ENCODE results near the gene ZNF496. TPM values are rescaled to one million over a fixed set of nuclear protein-coding genes. Genes with fewer than 3 reads are reported as not detected.

The ZNF496 gene
- total and polyA plus RNA-seq, 4 experiments from 2014 or later = 1.4 to 12.4 (median 7.0) TPM

- no peaks in the 10 kb centered on the region for H3K36me3 ChIP-seq (ENCODE audit: insufficient read depth, low read length)
- ChIA-PET POLR2A (ENCODE audit: partially characterized antibody) (no interaction called here), CTCF (ENCODE audit: partially characterized antibody) (no interaction called here)
- no peak for DNase-seq
- no peaks in the 10 kb centered on the region for H3K9me3 Mint-ChIP-seq
- H3K27me3 ChIP-seq (ENCODE audit: insufficient read depth, low read length) = no peaks in the 10 kb centered on the region
- H3K4me3 Mint-ChIP-seq = no peak overlapping the region
- H3K4me1 ChIP-seq (ENCODE audit: insufficient read depth, low read length) = no peaks in the 10 kb centered on the region
- peaks cover 0 to 2% (median under 1%) of the 10 kb centered on the region in 4 donors for H3K4me1 Mint-ChIP-seq
- H3K4me3 ChIP-seq (ENCODE audit: low read length in 2 of 2) = no peak overlapping the region
- no peaks in the 10 kb centered on the region for H3K36me3 Mint-ChIP-seq
- no peak overlapping the region for H3K27ac ChIP-seq (ENCODE audit: low read depth, low read length)
- H3K27me3 Mint-ChIP-seq = peaks cover 6 to 13% of the 10 kb centered on the region in 2 donors
- no peaks in the 10 kb centered on the region for H3K9me3 ChIP-seq (ENCODE audit: control insufficient read depth in 1 of 2, low read length in 2 of 2)
- intact Hi-C loops (cut with micrococcal nuclease) = no loop called here
- no peak overlapping the region for H3K27ac Mint-ChIP-seq
Measured at GRCh38 chr1:247345881-247346280, 14.2 kb upstream of the ZNF496 start.

DNA sequence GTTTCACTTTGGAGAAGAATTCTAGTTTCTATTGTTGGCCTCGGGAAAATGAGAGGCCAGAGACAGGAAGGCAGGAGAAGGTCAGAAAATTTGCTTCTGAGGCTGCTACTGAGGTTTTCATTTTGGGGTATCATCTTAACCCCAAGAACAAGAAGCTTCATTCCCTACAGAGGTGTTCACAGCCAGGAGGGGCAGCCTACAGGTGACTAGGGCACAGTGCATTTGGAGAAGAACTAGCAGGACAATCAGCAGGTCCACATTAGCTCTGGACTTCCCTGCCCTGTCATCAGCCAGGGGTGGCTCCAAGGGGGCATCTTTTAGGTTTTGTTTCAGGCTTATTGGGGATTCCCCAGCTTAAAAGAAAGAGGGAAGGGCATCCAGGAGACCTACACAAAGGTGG lies 12.1 kb upstream of the ZNF496 start:
- H3K4me3 ChIP-seq (ENCODE audit: low read length in 2 of 2) = no peak overlapping the region
- no peaks in the 10 kb centered on the region for H3K9me3 ChIP-seq (ENCODE audit: control insufficient read depth in 1 of 2, low read length in 2 of 2)
- H3K36me3 ChIP-seq (ENCODE audit: insufficient read depth, low read length) = no peaks in the 10 kb centered on the region
- H3K4me1 ChIP-seq (ENCODE audit: insufficient read depth, low read length) = no peaks in the 10 kb centered on the region
- H3K27ac Mint-ChIP-seq = peak overlapping the region in 1 of 7 donors; percentile 69
- ChIA-PET CTCF (ENCODE audit: partially characterized antibody) (no interaction called here), POLR2A (ENCODE audit: partially characterized antibody) (no interaction called here)
- no peak overlapping the region for H3K27ac ChIP-seq (ENCODE audit: low read depth, low read length)
- no peaks in the 10 kb centered on the region for H3K36me3 Mint-ChIP-seq
- DNase-seq = no peak
- no peaks in the 10 kb centered on the region for H3K27me3 ChIP-seq (ENCODE audit: insufficient read depth, low read length)
- H3K9me3 Mint-ChIP-seq = no peaks in the 10 kb centered on the region
- peaks cover 0 to 6% of the 10 kb centered on the region in 2 donors for H3K27me3 Mint-ChIP-seq
- no peaks in the 10 kb centered on the region for H3K4me1 Mint-ChIP-seq
- no peak overlapping the region for H3K4me3 Mint-ChIP-seq
- intact Hi-C loops (cut with micrococcal nuclease) = no loop called here

- Histone ChIP-seq H3K9me3 (ENCODE audit: control insufficient read depth in 1 of 2, low read length in 2 of 2) (no peaks in the 10 kb centered on the region), H3K4me3 (ENCODE audit: low read length in 2 of 2) (no peak overlapping the region), H3K4me1 (ENCODE audit: insufficient read depth, low read length) (no peaks in the 10 kb centered on the region), H3K36me3 (ENCODE audit: insufficient read depth, low read length) (no peaks in the 10 kb centered on the region), H3K27ac (ENCODE audit: low read depth, low read length) (no peak overlapping the region), H3K27me3 (ENCODE audit: insufficient read depth, low read length) (no peaks in the 10 kb centered on the region)
- POLR2A ChIA-PET (ENCODE audit: partially characterized antibody) = no interaction called here
- intact Hi-C loops (cut with micrococcal nuclease) = no loop called here
- Mint-ChIP-seq H3K36me3 (no peaks in the 10 kb centered on the region), H3K4me3 (no peak overlapping the region), H3K4me1 (peaks cover 0 to 7% (median under 1%) of the 10 kb centered on the region in 4 donors), H3K27me3 (no peaks in the 10 kb centered on the region), H3K9me3 (no peaks in the 10 kb centered on the region), H3K27ac (peak overlapping the region in 1 of 7 donors; percentile 9)
- DNase-seq = no peak
- CTCF ChIA-PET (ENCODE audit: partially characterized antibody) = no interaction called here
Measured at GRCh38 chr1:247338723-247339275, 7.1 kb upstream of the ZNF496 start.

DNA sequence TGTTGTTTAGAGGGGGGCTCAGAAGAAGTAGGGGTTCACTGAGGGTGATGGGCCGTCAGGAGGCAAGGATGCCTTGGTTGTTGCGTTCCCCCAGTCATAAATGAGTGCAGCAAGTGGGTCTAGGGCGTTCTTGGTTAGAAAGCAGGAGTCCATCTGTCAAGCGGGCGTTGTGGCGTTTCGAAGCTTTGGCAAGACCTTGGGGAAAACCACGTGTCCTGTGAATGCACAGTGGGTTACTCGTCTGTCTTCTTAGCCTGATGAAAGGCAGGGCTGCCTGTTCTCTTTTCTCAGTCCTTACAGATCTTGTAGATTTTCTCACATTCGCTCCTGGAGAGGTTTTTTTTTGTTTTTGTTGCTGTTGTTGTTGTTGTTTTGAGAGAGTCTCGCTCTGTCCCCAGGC lies 6.3 kb upstream of the ZNF496 start:
- Histone ChIP-seq H3K27ac (ENCODE audit: low read depth, low read length) (no peak overlapping the region), H3K36me3 (ENCODE audit: insufficient read depth, low read length) (no peaks in the 10 kb centered on the region), H3K9me3 (ENCODE audit: control insufficient read depth in 1 of 2, low read length in 2 of 2) (no peaks in the 10 kb centered on the region), H3K4me1 (ENCODE audit: insufficient read depth, low read length) (no peaks in the 10 kb centered on the region), H3K27me3 (ENCODE audit: insufficient read depth, low read length) (no peaks in the 10 kb centered on the region), H3K4me3 (ENCODE audit: low read length in 2 of 2) (no peak overlapping the region)
- Mint-ChIP-seq H3K27ac (no peak overlapping the region), H3K27me3 (no peaks in the 10 kb centered on the region), H3K9me3 (no peaks in the 10 kb centered on the region), H3K4me1 (peaks cover under 1 to 8% (median 1%) of the 10 kb centered on the region in 4 donors), H3K4me3 (no peak overlapping the region), H3K36me3 (no peaks in the 10 kb centered on the region)
- DNase-seq = no peak
- ChIA-PET CTCF (ENCODE audit: partially characterized antibody) (no interaction called here), POLR2A (ENCODE audit: partially characterized antibody) (no interaction called here)
- intact Hi-C loops (cut with micrococcal nuclease) = no loop called here

DNA sequence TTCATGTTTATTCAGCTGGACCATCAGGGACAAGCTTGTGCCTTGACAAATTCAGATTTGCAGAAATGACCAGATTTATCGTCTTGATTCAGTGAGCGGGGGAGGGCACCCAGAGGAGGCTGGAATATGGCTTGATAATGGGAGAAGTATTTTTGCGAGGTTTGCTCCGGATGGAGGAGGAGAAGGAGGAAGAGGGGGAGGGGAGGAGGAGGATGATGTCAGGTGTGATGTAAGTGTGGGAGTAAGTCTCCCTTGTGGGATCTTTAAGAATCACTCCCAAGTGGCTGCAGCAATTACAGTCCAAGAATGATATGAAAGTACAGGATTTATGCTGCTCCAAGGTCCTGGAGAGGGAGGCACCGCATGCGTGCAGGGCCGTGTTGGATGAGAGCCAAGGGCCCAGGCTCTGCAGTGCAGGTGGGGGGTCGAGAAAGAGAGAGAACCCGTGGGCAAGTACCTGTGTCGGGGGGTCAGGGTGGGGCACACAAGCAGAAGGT lies 5.6 kb upstream of the ZNF496 start:
- H3K4me3 ChIP-seq (ENCODE audit: low read length in 2 of 2) = no peak overlapping the region
- Mint-ChIP-seq H3K36me3 (no peaks in the 10 kb centered on the region), H3K27me3 (no peaks in the 10 kb centered on the region), H3K27ac (no peak overlapping the region), H3K9me3 (no peaks in the 10 kb centered on the region), H3K4me1 (peaks cover 1 to 12% (median 4%) of the 10 kb centered on the region in 4 donors), H3K4me3 (no peak overlapping the region)
- no peak for DNase-seq
- ChIA-PET POLR2A (ENCODE audit: partially characterized antibody) (no interaction called here), CTCF (ENCODE audit: partially characterized antibody) (no interaction called here)
- peaks cover 6% of the 10 kb centered on the region for H3K4me1 ChIP-seq (ENCODE audit: insufficient read depth, low read length)
- no peaks in the 10 kb centered on the region for H3K36me3 ChIP-seq (ENCODE audit: insufficient read depth, low read length)
- H3K27ac ChIP-seq (ENCODE audit: low read depth, low read length) = no peak overlapping the region
- no peaks in the 10 kb centered on the region for H3K27me3 ChIP-seq (ENCODE audit: insufficient read depth, low read length)
- intact Hi-C loops (cut with micrococcal nuclease) = no loop called here
- H3K9me3 ChIP-seq (ENCODE audit: control insufficient read depth in 1 of 2, low read length in 2 of 2) = no peaks in the 10 kb centered on the region

DNA sequence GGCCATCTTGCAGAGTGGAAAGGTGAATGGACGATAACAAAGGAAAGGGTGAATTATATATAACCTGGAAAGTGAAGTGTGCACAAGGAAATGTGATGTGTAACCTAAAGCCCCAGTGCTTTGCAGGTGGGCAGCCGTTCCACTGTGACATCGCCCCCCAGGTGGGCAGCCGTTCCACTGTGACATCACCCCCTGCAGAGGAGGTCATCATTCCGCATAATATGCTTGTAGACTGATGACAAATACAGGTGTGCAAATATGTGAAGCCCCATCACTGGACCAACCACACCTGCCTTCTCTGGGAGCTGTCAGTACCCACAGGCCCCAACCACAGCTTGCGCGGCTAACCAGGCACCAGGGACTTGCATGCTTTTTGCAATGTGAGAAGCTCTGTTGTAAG lies 4.7 kb upstream of the ZNF496 start:
- Histone ChIP-seq H3K9me3 (ENCODE audit: control insufficient read depth in 1 of 2, low read length in 2 of 2) (no peaks in the 10 kb centered on the region), H3K4me1 (ENCODE audit: insufficient read depth, low read length) (peaks cover 7% of the 10 kb centered on the region), H3K4me3 (ENCODE audit: low read length in 2 of 2) (no peak overlapping the region), H3K27me3 (ENCODE audit: insufficient read depth, low read length) (no peaks in the 10 kb centered on the region), H3K27ac (ENCODE audit: low read depth, low read length) (no peak overlapping the region), H3K36me3 (ENCODE audit: insufficient read depth, low read length) (no peaks in the 10 kb centered on the region)
- ChIA-PET POLR2A (ENCODE audit: partially characterized antibody) (no interaction called here), CTCF (ENCODE audit: partially characterized antibody) (no interaction called here)
- no peaks in the 10 kb centered on the region for H3K9me3 Mint-ChIP-seq
- H3K27ac Mint-ChIP-seq = no peak overlapping the region
- intact Hi-C loops (cut with micrococcal nuclease) = no loop called here
- no peaks in the 10 kb centered on the region for H3K27me3 Mint-ChIP-seq
- H3K36me3 Mint-ChIP-seq = no peaks in the 10 kb centered on the region
- no peak for DNase-seq
- peaks cover 1 to 12% (median 4%) of the 10 kb centered on the region in 4 donors for H3K4me1 Mint-ChIP-seq
- H3K4me3 Mint-ChIP-seq = no peak overlapping the region

- intact Hi-C loops (cut with micrococcal nuclease) = no loop called here
- Histone ChIP-seq H3K27ac (ENCODE audit: low read depth, low read length) (no peak overlapping the region), H3K4me1 (ENCODE audit: insufficient read depth, low read length) (peaks cover 7% of the 10 kb centered on the region), H3K4me3 (ENCODE audit: low read length in 2 of 2) (no peak overlapping the region), H3K36me3 (ENCODE audit: insufficient read depth, low read length) (no peaks in the 10 kb centered on the region), H3K9me3 (ENCODE audit: control insufficient read depth in 1 of 2, low read length in 2 of 2) (no peaks in the 10 kb centered on the region), H3K27me3 (ENCODE audit: insufficient read depth, low read length) (no peaks in the 10 kb centered on the region)
- Mint-ChIP-seq H3K36me3 (no peaks in the 10 kb centered on the region), H3K9me3 (no peaks in the 10 kb centered on the region), H3K27me3 (no peaks in the 10 kb centered on the region), H3K27ac (no peak overlapping the region), H3K4me3 (no peak overlapping the region), H3K4me1 (peaks cover 1 to 12% (median 4%) of the 10 kb centered on the region in 4 donors)
- CTCF ChIA-PET (ENCODE audit: partially characterized antibody) = no interaction called here
- DNase-seq = no peak
- POLR2A ChIA-PET (ENCODE audit: partially characterized antibody) = no interaction called here
Measured at GRCh38 chr1:247335882-247336281, 4.2 kb upstream of the ZNF496 start.
